NCI-H82 (cell line): ENCODE data around the gene TST.

Experiments used
- DNase-seq: peaks from one replicate; lab custom pipeline; 2025; lab: John Stamatoyannopoulos, UW

Gene TST

DNA sequence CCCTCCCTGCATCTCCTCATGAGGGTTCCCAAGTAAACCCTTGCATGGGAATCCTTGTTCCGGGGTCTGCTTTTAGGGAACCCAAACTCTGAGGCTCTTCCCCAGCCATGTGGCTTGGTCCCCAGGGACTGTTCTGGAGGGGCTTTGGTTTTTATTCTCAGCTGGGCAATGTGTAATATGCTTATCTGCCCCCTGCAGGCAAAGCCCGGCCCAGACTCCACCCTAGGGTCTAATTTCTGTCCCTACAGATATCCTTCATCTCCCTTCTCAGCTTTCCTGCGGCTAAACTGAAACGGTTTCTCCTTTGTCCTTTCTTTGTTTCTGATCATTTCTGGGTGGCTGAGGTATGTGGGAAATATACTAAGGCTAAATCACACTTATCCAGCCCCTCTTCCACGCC is 37.1 kb downstream of the TST start:
- peak; percentile 70 for DNase-seq

DNA sequence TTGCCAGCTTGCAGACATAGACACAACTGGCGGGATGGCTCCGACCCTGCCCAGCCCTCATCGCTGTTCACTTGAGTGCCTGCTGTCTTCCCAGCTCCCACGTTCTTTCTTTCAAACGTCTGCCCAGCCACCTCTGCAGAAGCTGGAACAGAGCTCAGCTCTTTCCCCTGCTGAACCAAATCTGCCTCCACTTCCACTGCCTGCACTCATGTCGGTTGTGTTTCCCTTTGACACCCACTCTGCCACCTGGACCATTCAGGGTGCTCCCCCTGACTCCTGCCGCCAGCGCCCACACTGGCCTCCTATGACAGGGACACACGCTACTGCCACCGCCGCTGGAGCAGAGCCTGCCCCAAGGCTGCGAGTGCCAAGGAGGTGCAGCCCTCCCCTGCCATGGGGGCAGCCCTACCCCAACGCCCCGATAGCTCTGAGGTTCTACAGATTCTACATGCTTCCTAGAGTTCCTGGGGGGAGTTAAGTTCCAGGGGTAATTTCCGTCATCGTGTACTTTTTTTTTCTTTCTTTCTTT is 37.9 kb downstream of the TST start:
- DNase-seq, result peak; percentile 9

DNA sequence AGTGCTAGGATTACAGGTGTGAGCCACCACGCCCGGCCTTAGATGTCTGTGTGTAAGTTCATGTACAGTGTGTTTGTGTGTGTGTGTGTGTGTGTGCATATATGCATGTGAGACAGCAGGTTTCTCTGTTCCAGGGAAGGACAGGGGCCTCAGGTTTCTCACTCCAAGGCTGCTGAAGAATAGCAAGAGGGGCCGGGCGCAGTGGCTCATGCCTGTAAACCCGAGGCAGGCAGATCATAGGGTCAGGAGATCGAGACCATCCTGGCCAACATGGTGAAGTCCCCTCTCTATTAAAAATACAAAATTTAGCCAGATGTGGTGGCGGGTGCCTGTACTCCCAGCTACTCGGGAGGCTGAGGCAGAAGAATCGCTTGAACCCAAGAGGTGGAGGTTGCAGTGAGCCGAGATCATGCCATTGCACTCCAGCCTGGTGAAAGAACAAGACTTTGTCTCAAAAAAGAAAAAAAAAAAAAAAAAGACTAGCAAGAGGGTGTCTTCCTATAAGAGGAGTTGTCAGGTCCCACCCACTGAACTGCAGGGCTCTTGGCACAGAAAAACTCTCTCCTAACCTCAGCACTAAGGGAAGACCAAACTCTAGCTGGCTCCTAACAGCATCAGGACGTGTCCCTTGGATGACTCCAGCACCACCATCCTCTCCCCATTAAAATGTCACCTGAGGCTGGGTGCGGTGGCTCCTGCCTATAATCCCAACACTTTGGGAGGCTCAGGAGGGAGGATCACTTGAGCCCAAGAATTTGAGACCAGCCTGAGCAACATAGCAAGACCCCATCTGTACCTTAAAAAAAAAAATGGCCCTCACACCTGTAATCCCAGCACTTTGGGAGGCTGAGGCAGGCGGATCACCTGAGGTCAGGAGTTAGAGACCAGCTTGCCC is 40.0 kb downstream of the TST start:
- DNase-seq, result no peak

DNA sequence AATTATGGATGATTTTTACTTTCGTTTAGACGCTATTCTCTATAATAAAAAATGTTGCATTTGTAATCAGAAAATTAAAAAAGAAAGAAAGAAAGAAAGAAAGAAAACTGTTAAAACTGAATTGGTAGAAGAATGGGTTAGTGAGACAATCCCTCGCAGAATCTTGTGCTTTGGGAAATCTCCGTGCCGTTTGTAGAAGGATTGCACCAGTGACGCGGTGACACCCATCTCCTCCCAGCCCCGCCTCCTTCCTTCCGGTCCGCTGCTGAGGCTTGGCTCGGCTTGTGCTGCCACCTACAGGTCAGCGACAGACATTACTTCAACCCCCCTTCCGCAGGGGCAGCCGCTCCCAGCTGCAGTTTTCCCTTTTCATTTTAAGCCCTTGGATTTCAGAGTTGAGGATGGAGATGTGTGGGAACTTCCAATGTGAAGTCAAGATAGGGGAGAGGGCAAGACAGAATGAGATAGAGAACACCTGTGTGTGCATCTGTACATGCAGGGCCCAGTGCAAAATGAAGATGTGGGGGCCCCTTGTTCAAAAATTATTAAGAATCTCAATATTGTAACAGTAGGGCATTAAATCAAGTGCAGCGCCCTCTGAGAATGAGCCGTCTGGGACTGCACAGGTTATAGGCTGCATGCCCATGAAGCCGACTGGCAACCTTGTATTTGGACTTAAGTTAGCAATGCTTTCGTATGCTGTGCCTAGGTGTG is 41.1 kb downstream of the TST start:
- DNase-seq, result peak; percentile 92

DNA sequence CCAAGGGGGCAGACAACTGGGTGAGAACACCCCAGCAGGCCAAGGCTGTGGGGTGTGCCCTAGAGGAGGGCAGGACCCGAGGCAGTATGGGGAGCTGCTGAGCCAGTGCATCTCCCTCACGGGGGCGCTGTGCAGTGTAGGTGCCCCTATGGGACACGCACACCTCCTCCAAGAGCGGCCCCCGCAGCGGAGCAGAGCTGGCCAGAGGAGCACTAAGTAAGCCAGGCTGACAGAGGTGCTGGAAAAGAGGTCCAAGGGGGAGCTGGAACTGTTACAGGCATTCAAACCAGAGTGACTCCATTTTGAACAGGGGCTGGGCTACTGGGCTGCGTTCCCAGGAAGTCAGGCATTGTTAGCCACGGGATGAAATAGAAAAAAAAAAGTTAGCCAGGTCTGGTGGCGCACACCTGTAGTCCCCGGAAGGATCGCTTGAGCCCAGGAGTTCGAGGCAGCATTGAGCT is 41.8 kb downstream of the TST start:
- peak; percentile 74 for DNase-seq

DNA sequence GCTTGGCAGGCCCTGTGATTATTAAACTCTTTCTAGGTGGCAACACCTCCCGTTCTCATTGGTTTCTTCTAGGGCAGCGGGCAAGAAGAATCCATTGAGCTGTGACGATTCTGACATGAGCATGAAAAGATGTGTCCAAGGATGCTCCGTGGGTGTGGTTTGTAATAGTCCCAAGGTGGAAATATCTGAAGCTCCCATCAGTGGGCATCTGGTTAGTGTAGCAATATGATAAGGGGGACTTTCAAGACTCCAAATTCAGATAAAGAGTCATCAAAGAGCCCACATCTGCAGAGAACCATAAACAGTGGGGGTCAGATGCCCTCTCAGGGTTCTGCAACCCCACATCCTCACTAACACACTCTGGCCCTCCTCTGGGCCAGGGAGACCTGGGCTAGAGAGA is 42.6 kb downstream of the TST start:
- DNase-seq, result no peak

DNA sequence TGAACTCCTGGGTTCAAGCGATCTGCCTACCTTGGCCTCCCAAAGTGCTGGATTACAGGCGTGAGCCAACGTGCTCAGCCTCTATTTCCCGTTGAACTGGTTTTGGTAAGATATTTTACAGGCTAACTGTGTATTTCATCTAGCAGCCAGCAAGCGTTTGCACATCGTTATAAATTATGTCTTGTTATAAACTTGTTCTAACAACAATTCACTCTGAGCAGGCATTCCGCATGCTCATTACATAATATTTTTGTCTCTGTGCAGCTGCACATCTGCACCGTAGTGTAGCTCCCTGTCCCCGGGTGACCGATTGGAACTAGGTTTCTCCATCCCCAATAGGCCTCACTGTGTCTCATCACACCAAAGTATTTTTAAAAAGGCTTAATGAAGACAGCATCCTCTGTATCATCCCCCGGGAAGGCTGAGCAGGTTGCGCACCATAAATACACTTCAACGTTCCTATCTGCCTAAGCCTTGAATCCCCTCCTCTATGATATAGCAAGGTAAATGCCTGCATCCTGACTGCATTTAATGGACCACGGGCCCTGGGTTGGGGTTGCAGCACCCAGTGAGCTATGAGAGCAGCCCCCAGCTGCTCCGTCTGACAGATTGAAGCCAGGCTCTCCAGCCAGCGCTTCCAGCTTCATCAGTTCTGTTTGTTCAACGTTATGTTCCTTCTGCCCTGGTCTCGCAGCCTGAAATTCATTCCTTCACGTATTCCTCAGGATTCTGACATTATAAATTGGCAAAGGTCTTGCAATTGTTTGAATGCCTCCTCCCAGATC is 47.7 kb downstream of the TST start:
- no peak for DNase-seq

DNA sequence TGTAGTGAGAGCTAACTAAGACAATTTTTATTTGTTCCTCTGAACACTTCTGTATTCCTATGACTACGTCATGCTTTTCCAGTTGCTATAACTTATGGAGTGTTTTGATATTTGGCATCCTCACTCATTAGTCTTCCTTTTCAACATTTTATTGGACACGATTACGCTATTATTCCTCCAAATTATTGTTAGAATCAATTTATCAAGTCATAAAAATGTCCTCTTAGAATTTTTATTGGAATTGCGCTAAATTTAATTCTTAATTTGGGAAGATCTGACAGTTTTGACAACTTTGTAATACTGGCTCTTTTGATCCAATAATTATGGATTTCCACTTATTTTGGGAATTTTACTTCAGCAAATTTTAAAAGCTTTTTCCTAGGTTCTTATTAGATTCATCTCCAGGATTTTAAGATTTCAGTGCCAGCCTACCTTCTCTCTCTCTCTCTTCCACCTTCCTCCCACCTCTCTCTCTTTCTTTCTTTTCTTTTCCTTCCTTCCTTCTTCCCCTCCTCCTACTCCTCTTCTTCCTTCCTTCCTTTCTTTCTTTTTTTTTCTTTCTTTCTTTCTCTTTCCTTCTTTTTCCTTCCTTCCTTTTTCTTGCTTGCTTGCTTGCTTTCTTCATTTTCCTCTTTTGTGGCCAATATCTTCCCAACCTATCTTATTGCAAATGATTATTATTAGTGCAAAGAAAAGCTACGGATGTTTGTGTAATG is 50.8 kb downstream of the TST start:
- DNase-seq, result no peak

DNA sequence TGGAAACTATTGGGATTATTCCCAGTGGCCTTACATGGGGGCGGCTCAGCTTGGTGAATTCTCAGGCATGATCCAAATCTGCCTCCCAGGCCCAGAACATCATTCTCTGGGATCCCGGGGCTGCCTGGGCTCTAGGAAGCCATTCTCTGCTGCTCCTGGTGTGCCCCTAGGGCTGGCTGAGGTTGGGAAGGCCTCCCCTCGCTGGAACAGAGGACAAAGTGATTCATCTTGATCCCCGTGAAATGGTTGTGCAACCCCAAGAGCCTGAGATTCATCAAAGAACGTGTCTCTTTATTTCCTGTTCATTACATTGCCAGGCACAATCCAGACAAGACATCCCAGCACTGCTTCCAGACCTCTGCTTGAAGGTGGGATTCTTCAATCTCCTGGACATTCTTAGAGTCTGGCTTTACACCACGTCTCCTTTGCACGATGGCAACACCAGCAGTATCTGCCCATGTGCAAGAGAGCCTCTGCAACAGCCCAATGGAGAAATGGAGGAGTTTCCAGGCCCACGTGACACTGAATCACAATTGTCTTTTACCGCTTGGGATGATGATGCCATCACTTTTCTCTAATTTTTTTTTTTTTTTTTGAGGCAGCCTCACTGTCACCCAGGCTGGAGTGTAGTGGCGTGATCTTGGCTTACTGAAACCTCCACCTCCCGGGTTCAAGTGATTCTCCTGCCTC is 52.3 kb downstream of the TST start:
- no peak for DNase-seq

DNA sequence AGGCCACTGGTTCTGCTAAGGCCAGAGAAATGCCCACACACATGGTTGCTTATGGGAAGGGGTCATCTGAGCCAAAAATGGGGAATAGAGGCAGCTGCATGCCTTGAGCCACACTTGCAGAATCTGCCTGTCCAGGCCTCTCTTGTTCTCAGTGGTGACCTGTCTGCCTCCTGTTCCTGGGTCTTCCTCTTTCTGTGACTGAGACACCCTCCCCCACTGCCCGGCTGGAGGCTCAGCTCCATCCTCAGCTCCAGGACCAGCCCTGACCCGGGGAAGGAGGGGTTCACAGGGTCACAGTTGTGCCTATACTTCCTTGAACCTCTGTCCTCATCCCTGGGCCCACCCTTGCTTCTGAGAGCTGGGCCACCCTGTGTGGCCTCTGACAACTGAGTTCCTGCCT is 53.6 kb downstream of the TST start:
- no peak for DNase-seq

DNA sequence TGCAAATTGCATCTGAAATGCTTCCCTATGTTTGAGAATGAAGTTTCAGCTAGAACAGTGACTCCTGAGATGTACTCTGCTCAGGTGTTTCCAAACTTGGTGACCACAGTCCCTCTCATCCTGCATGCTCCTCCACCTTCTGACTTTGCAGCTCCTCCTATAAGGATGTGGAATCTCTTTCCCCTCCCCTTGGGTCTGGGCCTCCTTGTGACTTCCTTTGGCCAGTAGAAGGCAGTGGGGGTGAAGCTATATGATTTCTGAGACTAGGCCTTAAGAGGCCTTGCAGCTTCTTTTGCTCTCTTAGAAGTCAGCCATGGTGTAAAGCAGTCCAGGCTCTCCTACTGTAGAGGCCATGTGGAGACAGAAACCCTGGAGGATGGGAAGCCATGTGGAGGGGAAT is 55.1 kb downstream of the TST start:
- DNase-seq, result no peak

DNA sequence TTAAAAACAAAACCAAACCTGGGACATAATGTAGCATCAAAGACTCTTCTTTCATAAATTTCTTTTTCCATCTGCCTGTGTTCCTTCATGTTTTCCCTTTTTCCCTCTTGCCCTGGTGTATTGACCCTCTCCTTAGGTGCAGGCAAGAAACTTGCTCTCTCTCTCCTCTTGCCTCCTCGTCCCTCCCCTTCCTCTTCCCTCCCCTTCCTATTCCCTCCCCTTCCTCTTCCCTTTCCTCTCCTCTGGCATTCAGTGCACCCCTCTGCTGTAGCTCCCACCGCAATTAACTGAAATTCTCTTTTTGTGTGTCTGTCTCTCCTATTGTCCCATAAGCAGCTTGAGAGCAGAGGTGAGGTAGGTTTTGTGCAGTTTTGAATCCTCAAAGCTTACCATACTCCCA is 55.9 kb downstream of the TST start:
- DNase-seq, result no peak

DNA sequence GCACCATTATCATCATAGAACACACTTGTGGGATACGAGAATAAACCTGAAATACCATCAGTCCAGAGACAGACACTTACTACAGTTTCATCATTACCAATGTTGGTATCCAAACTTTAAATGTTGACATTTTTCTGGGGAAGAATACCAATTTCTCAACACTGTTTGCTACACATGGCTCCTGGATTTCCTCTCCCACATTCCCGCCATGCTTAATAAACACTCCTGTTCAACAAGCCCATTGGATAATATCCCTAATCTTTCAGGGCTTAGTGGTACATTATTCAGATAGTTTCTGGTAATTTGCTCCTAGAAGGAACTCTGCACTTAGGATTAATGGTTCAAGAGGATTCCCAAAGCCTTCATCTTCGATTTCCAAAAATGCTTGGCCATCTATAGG is 57.6 kb downstream of the TST start:
- DNase-seq, result no peak
